NCI-H2107 (cell line): ENCODE results near the gene KCNJ13.

Source experiments
- DNase-seq: peaks from one replicate; lab custom pipeline; 2025; lab: John Stamatoyannopoulos, UW

Gene KCNJ13

DNA sequence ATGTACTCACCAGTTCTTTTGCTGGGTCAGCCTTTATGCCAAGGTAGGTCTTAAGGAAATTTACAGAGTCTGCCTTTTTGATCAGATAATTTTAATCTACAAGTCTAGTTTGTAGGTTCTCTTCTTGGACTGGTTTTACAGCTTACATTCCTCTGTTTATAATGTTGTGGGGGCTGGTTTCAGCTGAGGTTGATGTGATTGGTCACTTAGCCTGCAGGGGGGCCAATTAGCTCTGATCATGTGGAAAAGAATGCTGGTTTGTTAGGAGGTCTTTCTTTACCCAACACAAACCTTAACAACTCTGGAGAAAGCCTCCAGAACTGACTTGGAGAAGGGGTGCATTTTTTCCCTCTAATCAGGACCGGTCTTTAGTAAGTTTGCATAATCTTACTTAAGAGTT is at the start of gene KCNJ13:
KCNJ13 (minus strand) TSS at position 131 of the 400 bp plus-strand sequence. CDS start 5,203 bp downstream, outside the sequence.
- DNase-seq = no peak

DNA sequence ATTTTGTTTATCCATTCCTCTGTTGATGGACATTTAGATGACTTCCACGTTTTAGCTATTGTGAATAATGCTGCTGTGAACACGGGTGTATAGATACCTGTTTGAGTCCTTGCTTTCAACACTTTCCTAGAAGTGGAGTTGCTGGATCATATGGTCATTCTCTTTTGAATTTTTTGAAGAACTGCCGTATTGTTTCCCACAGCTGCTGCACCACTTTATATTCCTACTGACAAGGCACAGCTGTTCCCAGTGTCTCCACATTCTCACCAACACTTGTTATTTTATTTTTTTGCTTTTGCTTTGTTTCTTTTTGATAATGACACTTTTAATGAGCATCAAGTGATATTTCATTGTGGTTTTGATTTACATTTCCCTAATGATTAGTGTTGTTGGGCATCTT is 41.4 kb upstream of the KCNJ13 start:
- no peak for DNase-seq

DNA sequence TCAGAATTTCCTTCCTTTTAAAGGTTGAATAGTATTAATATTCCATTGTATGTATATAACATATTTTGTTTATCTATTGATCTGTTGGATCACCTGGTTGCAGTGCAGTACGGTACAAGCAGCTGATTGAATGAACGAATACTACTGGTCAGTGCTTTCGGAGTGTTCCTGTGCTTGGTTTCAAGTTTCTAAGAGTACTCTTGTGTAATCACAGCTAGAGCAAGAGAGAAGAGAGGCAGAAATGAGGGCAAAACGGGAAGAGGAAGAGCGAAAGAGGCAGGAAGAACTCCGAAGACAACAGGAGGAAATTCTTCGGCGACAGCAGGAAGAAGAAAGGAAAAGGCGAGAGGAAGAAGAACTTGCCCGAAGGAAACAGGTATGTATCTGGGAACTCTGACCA is 40.3 kb upstream of the KCNJ13 start:
- no peak for DNase-seq

DNA sequence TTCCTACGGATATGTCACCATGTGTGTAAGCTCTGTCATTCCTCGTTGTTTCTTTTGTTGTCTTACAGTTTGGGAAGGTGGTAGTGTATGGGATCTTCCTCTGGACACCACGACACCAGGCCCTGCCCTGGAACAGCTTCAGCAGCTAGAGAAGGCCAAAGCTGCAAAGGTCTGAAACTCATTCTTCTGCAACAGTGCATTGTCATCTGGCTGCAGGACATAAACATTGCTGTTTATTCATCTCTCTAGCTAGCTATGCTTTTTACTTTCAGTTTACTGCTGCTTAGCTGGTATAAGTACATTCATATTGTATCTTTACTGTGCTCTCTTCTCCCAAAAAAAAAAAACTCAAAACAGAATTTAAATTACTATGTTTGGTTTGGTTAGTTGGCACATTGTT is 39.2 kb upstream of the KCNJ13 start:
- DNase-seq = no peak

DNA sequence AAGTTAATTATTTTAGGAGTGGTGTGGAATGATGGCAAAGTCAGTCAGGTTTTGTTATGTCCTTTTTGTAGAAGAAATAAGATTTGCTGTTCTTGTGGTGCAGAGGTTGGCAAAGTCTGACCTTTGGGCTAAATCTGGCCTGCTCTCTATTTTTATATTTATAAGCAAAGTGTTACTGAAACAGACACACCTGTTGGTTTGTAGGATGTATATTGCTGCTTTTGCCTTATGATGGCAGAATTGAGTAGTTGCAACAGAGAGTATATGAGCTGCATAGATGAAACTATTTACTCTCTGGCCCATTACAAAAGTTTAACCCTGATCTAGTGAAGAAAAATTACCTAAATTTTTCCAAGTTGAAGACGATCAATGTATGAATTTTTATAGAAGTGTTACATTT is 34.1 kb upstream of the KCNJ13 start:
- DNase-seq = no peak

DNA sequence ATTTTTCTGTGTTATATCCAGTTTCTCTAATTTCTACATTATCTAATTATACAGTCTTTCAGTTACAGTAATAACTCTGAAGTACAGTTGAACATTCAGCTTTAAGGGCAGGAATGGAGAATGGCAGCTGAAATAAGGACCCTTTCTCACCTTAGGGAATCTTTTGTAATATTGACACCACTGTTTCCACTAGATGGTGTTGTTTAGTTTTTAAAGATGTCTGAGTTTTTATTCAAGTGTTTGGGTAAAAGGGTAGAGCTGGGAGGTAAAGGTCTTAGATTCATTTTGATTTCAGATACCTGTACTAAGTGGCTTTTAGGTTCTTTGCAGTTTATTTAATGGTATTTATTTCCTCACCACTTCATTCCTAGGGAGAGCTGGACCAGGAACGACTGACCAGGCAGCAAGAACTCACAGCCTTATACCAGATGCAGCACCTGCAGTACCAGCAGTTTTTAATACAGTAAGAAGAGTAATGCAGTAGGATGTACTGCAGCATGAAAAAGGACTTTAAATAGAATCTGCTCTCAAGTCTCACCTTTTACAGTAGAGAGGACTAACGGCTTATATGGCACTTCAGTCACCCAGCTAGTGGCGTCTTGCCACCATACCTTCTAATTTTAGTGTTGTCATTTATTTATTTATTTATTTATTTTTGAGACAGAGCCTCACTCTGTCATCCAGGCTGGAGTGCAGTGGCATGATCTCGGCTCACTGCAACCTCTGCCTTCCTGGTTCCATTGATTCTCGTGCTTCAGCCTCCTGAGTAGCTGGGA is 33.2 kb upstream of the KCNJ13 start:
- no peak for DNase-seq

DNA sequence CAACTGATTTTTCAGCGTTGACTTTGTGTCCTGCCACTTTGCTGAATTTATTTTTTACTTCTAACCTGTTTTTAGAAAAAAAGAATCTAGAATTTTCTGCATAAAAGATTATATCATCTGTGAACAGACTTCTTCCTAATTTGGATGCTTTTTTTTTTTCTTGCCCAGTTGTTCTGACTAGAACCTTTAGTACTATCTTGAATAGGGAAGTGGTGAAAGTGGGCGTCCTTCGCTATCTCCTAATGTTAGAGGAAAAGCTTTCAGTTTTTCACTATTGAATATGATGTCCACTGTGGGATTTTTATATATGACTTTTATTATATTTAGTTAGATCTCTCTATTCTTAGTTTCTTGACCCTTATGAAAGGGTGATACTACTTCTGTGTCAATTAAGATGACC is 25.7 kb upstream of the KCNJ13 start:
- no peak for DNase-seq

DNA sequence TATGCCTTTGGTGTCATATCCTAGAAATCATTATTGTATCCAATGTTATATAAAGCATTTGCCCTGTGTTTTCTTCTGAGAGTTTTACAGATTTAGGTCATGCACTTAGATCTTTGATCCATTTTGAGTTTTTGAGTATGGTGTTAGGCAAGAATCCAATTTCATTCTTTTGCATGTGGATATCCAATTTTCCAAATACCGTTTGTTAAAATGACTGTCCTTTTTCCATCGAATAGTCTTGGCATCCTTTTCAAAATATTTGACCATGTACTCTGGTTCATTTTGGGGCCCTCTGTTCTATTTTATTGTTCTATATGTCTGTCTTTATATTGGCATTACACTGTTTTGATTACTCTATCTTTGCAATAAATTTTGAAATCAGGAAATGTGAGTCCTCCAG is 23.8 kb upstream of the KCNJ13 start:
- DNase-seq = no peak

DNA sequence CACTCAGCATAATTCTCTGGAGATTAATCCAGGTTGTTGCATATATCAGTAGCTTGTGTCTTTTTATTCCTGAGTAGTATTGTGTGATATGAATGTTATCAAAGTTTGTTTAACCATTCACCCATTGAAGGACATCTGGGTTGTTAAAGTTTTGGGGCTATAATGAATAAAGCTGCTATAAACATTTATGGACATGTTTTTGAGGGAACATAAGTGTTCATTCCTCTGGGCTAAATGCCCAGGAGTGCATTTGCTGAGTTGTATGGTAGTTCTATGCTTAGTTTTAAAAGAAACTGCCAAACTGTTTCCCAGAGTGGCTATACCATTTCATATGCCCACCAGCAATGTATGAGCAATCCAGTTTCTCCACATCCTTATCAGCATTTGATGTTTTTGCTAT is 21.8 kb upstream of the KCNJ13 start:
- no peak for DNase-seq

DNA sequence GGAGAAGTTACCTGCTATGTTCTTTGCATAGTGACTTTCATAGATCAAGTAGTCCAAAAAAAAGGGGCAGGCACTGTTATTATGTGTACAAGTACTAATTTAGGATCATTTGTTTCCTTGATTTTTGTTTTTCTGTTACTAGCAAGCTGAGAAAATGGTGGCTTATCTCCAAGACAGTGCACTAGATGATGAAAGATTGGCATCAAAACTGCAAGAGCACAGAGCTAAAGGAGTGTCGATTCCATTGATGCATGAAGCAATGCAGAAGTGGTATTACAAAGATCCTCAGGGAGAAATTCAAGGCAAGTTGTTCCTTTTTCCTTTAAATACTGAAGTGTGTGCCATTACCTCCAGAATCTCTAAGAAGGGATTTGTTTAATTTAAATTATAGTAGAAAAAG is 19.6 kb upstream of the KCNJ13 start:
- DNase-seq = no peak

DNA sequence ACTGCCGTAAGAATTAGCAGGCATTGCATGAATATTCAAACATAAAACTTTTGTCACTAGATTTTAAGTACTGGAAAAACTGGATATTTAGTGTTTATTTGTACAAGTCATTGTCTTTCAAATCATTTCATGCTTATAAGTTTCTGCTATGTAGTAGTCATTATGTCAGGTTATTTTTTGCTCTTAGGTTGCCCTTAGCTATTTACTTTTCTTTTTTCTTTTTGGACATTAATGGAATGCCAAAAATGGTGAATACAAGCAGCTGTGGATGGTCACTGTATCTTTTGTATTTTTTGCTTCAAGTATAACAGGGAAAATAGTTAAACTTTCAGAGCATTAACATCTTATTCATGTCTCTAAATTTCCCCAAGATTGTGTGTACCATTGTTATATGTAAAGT is 18.6 kb upstream of the KCNJ13 start:
- no peak for DNase-seq

DNA sequence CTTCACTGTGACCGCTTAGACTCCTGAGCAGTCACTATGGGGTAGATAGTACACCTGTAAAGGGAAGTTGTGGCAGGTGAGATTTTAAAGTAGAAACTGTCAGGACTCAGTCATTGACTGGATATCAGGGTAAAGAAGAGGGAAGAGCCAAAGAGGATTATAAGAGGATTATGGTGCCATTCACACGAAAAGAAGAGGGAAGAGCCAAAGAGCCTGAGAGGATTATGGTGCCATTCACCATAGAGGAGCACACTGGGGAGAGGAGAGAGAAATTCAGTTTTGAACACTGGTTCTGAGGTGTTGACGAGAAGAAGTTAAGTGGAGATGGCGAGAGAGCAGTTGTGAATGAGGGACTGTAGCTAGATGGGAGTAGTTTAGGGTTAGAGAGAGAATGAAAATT is 16.9 kb upstream of the KCNJ13 start:
- DNase-seq = no peak

DNA sequence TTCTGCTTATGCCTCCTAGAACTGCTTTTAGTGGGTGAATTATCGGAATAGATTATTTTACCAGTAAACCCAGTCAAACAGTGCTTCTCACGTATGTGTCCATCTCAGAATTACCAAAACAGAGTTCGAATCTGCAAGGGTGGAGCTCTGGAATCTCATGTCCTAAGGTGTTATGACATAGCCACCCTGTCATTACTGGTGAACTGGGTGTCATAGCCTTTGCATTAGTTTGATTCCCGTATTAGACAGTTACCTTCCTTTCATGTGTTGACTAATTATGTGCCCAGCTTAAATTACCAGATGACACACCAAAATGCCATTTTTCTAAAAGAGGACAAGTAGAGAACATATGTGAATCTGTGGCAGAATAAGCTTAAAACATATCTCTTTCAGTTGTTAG is 15.2 kb upstream of the KCNJ13 start:
- DNase-seq = no peak

DNA sequence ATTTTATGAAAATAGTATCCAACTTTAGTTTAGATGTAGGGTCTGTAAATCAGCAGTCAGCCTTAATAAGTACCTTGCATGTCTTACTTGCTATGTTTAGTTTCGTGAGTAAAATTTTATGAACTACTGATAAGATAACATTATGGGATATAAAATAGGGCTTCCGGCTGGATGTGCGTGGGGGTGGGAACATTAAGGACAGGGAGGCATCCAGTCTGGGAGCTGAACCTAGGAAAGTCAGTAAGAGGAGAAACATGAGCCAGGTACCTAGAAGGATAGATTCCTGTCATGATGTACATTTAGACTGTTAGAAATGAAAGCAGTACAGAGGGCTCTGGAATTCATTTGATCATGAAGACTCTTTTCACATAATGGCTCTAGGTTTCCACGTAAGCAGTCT is 12.7 kb upstream of the KCNJ13 start:
- no peak for DNase-seq

DNA sequence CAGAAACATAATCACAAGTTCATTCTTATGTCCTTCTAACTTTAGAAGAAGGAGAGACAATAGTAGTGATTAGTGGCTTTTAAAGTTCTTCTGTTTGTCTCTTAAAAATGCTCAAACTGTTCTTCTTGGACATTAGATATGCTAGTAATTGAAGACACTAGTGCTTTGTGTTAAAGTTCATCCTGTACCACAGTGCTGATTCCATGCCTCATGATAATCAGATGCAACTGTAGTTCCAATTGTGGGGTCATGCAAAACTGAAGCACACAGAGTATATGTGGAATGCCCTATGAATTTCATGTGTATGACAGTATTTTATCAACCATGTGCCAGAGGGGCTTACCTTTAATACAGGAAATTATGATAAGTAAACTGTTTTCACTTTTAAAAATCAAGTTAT is 11.4 kb upstream of the KCNJ13 start:
- no peak for DNase-seq

DNA sequence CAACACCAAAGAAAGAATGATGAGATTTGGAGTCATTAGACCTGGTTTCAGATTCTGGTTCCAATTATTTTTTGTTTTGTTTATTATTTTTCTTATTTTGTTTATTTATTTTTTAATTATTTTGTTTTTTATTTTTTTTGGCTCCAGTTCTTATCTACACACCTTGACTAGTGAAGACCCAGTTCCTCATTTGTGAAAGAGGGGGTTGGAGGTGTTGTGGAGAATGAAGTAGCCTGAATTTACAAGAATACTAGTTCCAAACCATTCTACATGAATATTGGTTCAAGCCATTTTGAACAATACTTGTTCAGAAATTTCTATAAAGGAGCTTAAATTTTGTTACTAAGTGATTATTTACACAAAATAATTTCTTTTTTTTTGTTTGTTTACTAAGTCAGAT is 6.9 kb upstream of the KCNJ13 start:
- DNase-seq = no peak

DNA sequence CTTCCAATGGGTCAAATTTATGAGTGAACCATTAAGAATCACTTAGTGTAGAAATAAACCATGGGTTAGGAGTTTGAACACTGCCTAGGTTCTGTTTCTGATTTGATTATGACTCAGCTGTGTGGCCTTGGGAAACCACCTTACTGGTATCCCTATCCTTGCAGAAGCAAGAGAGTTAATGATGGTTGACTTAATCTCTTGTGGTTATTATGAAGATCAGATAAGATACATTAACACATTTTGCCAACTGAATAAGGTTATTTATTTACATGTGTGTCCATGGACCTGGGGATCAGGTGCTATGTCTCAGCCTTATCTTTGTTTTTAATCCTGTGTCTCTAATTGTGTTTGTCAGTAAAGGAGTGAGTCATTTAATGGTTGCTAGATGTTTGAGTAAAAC is 5.4 kb upstream of the KCNJ13 start:
- DNase-seq = no peak

DNA sequence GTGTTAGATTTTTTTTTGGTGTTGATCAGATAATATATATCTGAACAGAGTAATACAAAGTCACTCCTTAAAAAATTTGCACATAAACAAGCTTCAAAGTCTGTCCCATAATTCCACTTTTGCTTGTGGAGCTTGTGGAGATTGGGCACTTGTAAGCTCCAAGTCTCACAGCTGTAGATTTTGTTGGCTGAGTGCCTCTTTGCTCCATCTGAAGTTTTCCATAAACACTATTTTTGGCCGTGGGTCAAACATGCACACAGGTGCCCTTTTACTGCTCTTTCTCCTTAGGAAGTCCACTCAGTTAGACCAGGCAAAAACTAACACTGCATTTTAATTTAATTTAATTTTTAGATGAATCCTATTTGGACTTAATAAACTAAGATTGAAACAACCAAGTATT is 3.6 kb upstream of the KCNJ13 start:
- DNase-seq = no peak

DNA sequence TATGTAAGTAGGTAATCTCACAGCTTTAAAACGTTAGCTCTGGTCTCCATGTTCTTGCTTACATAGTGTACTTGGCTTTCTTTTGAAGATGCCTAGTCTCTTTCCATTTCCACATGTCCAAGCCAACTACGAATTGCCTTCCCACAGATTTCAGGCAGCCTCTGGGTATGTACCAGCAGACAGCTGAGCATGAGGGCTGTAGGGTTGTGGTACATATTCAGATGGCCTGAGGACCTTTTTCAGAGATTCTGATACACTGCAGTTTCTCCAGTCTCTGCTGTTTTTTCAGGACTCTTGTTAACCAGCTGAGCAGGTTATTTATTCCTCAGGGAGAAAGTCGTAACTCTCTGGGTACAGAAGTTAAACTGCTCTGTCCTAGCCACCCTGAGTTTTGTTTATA is 3.1 kb upstream of the KCNJ13 start:
- DNase-seq = no peak

DNA sequence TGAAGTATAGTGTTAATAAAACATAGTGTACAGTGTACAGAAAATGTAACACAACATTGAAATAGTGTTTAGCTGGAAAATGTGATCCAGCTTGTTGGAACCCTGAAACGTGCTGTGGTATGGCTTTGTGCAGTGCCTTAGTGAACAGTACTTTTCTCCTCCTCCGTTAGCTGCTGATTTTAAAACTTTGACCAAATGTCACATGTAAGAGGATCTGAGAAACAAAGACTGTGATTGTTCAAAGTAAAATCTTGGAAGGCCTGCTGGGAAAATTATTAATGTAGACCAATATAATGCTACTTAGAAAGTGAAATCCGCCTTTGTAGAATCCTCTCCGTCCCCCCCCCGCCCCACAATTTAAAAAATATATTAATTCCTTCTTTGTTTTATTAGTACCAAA is 911 bp upstream of the KCNJ13 start:
- no peak for DNase-seq

DNA sequence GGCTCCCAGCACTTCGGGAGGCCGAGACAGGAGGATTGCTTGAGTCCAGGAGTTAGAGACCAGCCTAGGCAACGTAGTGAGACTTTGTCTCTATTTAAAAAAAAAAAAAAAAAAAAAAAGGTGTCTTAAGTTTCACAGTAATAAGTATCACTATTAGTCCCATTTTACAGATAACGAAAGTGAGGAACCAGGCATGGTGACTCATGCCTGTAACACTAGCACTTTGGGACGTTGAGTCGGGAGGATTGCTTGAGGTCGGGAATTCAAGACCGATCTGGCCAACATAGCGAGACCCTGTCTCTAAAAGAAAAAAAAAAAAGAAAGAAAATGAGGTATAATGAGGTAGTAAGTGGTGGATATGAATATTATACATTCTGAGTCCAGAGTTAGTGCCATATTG is 2.5 kb downstream of the KCNJ13 start:
- no peak for DNase-seq

DNA sequence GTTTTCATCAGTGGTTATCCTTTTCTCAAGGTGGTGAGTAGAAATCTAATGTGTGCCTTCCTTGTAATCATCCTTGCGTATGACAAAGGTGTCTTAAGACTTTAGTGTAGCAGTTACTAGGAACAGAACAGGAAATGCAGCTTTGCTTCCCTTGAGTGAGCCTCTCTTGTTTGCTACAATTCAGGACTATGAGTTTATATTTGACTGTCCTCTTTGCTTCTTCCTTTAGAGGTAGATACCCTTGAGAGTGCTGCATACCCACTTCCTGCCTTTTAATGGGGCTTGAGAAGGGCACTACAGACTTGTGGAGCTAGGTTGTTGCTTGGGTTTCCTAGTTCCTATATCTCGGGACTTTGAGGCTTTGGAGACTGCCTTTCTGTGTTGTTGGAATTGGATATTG is 3.8 kb downstream of the KCNJ13 start:
- no peak for DNase-seq

DNA sequence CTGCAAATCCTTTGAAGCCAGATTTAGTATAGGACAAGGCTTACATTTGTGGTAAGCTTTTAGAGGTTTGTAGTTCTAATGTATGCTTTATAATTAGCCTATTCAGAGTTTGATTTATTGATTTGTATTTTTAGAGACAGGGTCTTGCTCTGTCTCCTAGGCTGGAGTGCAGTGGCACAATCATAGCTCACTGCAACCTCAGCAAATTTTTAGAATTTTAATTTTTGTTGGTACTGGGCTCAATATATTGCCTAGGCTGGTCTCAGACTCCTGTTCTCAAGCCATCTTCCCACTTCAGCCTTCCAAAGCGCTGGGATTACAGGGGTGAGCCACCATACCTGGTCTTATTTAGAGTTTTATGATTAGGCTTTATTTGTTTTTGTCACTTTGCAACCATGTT is 4.5 kb downstream of the KCNJ13 start:
- no peak for DNase-seq

DNA sequence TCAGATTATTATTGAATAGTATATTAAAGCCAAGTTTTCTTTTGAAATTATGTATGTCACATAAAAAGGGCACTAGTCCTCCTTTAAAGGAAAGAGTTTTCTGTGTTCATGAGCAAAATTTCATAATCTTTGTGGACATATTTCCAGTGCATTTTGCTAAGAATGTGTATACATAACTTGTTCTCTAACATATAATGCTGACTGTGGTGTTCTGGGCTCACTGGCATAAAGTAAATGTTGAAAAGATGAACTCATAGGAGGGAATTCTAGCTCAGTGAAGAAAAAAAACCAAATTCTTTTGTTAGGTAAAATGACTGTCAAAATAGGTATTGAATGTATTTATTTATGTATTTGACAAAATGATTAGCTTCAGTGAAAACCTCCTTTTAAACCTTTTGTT is 6.2 kb downstream of the KCNJ13 start:
- DNase-seq = no peak

DNA sequence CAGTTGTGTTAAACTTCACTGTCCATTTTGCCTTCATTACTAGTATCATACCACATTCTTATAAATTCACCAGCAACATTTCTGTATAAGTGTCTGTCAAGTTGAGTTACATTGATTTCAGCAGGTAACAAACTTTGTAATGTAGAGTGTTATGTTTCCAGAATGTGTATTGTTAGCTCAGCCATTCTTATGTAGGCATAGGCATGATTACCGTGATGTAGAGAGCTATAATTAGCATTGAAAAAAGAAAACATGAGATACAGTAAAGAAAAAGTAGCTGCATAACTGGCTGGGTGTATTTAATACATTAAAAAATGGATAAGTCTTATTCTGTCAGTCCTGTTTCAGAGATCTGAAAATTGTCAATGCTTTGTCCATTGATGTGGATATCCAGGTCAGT is 8.5 kb downstream of the KCNJ13 start:
- DNase-seq = no peak
